Measurements from ENCODE around the gene SBNO2. TPM values are rescaled to one million over a fixed set of nuclear protein-coding genes. Genes with fewer than 3 reads are reported as not detected.

The SBNO2 gene
- polyA plus RNA-seq, 1 of the 3 experiments (the other 2 are of a cell fraction), result 18.3 TPM

- H3K9ac ChIP-seq, result no peak overlapping the region
- no peak overlapping the region for H2AFZ ChIP-seq (ENCODE audit: low read depth)
- no peaks in the 10 kb centered on the region for H3K79me2 ChIP-seq (ENCODE audit: insufficient read depth)
- DNase-seq, result no peak
- no peaks in the 10 kb centered on the region for H4K20me1 ChIP-seq (ENCODE audit: insufficient read depth)
- peaks cover 0 to 42% of the 10 kb centered on the region in 2 experiments for H3K36me3 ChIP-seq (replicated peaks in 1 of 2; ENCODE audit: control insufficient read depth in 1 of 2, insufficient read depth in 2 of 2, low read length in 1 of 2)
- H3K9me2 ChIP-seq, result no peaks in the 10 kb centered on the region
- peaks cover 0 to 1% of the 10 kb centered on the region in 2 experiments; a peak in 1 of 4 replicates for H3K4me1 ChIP-seq (ENCODE audit: control insufficient read depth in 1 of 2, insufficient read depth in 2 of 2, low read depth in 1 of 2, low read length in 1 of 2)
- H3F3A ChIP-seq (replicated peaks; ENCODE audit: insufficient read depth), result peaks cover 9% of the 10 kb centered on the region
- 94% methylated on average over 34 of the region's 34 CpGs for WGBS (ENCODE audit: low lambda C conversion rate)
- H3K27me3 ChIP-seq (ENCODE audit: insufficient read depth), result no peaks in the 10 kb centered on the region
- H3K4me2 ChIP-seq, result no peak overlapping the region
- no peak overlapping the region for H3K27ac ChIP-seq (ENCODE audit: low read depth in 2 of 2, low read length in 1 of 2)
- H3K9me3 ChIP-seq, result no peaks in the 10 kb centered on the region
- H3K4me3 ChIP-seq (ENCODE audit: low read depth in 2 of 2, low read length in 1 of 2), result no peak overlapping the region
- ChIA-PET CTCF (no interaction called here), POLR2A (no interaction called here)
- TF ChIP-seq ELF1 (IDR thresholded peaks at IDR 0.05) (no peak), SIN3A (IDR thresholded peaks at IDR 0.05; ENCODE audit: borderline replicate concordance, low read depth, low read length) (no peak), IRF3 (IDR thresholded peaks at IDR 0.05; ENCODE audit: low read depth, low read length) (no peak), EZH2phosphoT487 (IDR thresholded peaks at IDR 0.05; ENCODE audit: borderline replicate concordance, low read depth) (no peak), POLR2AphosphoS5 (IDR thresholded peaks at IDR 0.05; ENCODE audit: low read depth, low read length) (no peak), FOSL2 (IDR thresholded peaks at IDR 0.05; ENCODE audit: borderline replicate concordance, low read depth) (no peak), CHD2 (IDR thresholded peaks at IDR 0.05; ENCODE audit: low read length, partially characterized antibody) (no peak), FOXM1 (IDR thresholded peaks at IDR 0.05; ENCODE audit: low read depth) (no peak), USF2 (IDR thresholded peaks at IDR 0.05; ENCODE audit: borderline replicate concordance, low read depth, low read length) (no peak), USF1 (IDR thresholded peaks at IDR 0.05; ENCODE audit: borderline replicate concordance, low read depth) (no peak), CTCF (IDR thresholded peaks at IDR 0.05) (no peak), NFIC (IDR thresholded peaks at IDR 0.05; ENCODE audit: borderline replicate concordance) (no peak), TCF12 (IDR thresholded peaks at IDR 0.05) (no peak), TEAD4 (IDR thresholded peaks at IDR 0.05; ENCODE audit: borderline replicate concordance, insufficient read depth) (no peak), RXRA (IDR thresholded peaks at IDR 0.05; ENCODE audit: borderline replicate concordance, low read depth) (no peak), REST (IDR thresholded peaks at IDR 0.05; ENCODE audit: low read depth, low read length) (no peak), EP300 (IDR thresholded peaks at IDR 0.05; ENCODE audit: borderline replicate concordance in 1 of 2, low read depth in 1 of 2, low read length in 1 of 2) (no peak), TAF1 (IDR thresholded peaks at IDR 0.05; ENCODE audit: borderline replicate concordance, low read depth, low read length) (no peak), GABPA (IDR thresholded peaks at IDR 0.05; ENCODE audit: low read depth) (no peak)
Measured at GRCh38 chr19:1118999-1119398, 55.1 kb downstream of the SBNO2 start.

Measured in SK-N-SH (cell line).